GM18508 (cell line): ENCODE results near the gene HBE1.

Experiments
- ATAC-seq: cut with Tn5 transposase; IDR thresholded peaks from one replicate; pipeline ENCODE4 v1.9.1; 2021; ENCODE audit warnings: moderate number of reproducible peaks; ENCODE audit not compliant: insufficient read depth, unreplicated experiment

The HBE1 gene

GRCh38 chr11:5238486-5238885, 31.3 kb downstream of the HBE1 start:
- ATAC-seq = no peak

GRCh38 chr11:5237420-5237819, 32.3 kb downstream of the HBE1 start:
- no peak for ATAC-seq

GRCh38 chr11:5235364-5236095, 34.2 kb downstream of the HBE1 start:
- no peak for ATAC-seq

GRCh38 chr11:5234381-5234834, 35.3 kb downstream of the HBE1 start, which contains the start of gene HBD:
Gene HBD (minus strand): TSS chr11:5234483. CDS start chr11:5234433, 50 bp downstream.
- peak; percentile 67 for ATAC-seq

GRCh38 chr11:5233307-5233706, 36.4 kb downstream of the HBE1 start:
- no peak for ATAC-seq

GRCh38 chr11:5232821-5233220, 36.9 kb downstream of the HBE1 start:
- ATAC-seq = no peak

- ATAC-seq = no peak
Measured at GRCh38 chr11:5232176-5232575, 37.6 kb downstream of the HBE1 start.

GRCh38 chr11:5231111-5231510, 38.6 kb downstream of the HBE1 start:
- ATAC-seq = no peak

GRCh38 chr11:5230266-5230665, 39.5 kb downstream of the HBE1 start:
- no peak for ATAC-seq

GRCh38 chr11:5229796-5230195, 39.9 kb downstream of the HBE1 start:
- ATAC-seq = no peak

- no peak for ATAC-seq
Measured at GRCh38 chr11:5229356-5229755, 40.4 kb downstream of the HBE1 start.

- ATAC-seq = no peak
Measured at GRCh38 chr11:5228124-5228523, 41.6 kb downstream of the HBE1 start.

GRCh38 chr11:5227681-5228080, 42.1 kb downstream of the HBE1 start:
- no peak for ATAC-seq

- no peak for ATAC-seq
Measured at GRCh38 chr11:5226732-5227310, 42.9 kb downstream of the HBE1 start, which contains the start of gene HBB. Gene HBB (minus strand): TSS chr11:5227071. CDS start chr11:5227021, 50 bp downstream.

- ATAC-seq = no peak
Measured at GRCh38 chr11:5225480-5225871, 44.3 kb downstream of the HBE1 start.

- ATAC-seq = no peak
Measured at GRCh38 chr11:5224538-5225479, 44.9 kb downstream of the HBE1 start.

GRCh38 chr11:5223686-5224085, 46.1 kb downstream of the HBE1 start:
- ATAC-seq = no peak

- ATAC-seq = no peak
Measured at GRCh38 chr11:5223146-5223545, 46.6 kb downstream of the HBE1 start.
